GM21423 (cell line): Measurements from ENCODE around the gene BHLHE23.

Experiments used
- ATAC-seq: cut with Tn5 transposase; IDR thresholded peaks from one replicate; pipeline ENCODE4 v1.9.1; 2021; ENCODE audit warnings: mild to moderate bottlenecking, moderate library complexity; ENCODE audit not compliant: unreplicated experiment

Gene BHLHE23

GRCh38 chr20:62993856-62994494, 12.8 kb downstream of the BHLHE23 start:
- no peak for ATAC-seq

GRCh38 chr20:62991863-62992262, 14.9 kb downstream of the BHLHE23 start:
- no peak for ATAC-seq

- ATAC-seq, result no peak
These were observed 15.5 kb downstream of the BHLHE23 start for GRCh38 chr20:62991196-62991807.

- ATAC-seq, result no peak
These were observed 16.4 kb downstream of the BHLHE23 start for GRCh38 chr20:62990306-62990825.

- no peak for ATAC-seq
These were observed 17.6 kb downstream of the BHLHE23 start for GRCh38 chr20:62989201-62989601.

- ATAC-seq, result no peak
These were observed 19.6 kb downstream of the BHLHE23 start for GRCh38 chr20:62987114-62987513.

- no peak for ATAC-seq
These were observed 20.4 kb downstream of the BHLHE23 start for GRCh38 chr20:62986257-62986800.

- no peak for ATAC-seq
These were observed 21.4 kb downstream of the BHLHE23 start for GRCh38 chr20:62985444-62985778.

GRCh38 chr20:62984666-62985443, 21.9 kb downstream of the BHLHE23 start:
- no peak for ATAC-seq

- no peak for ATAC-seq
These were observed 23.6 kb downstream of the BHLHE23 start for GRCh38 chr20:62983210-62983609.

- no peak for ATAC-seq
These were observed 24.4 kb downstream of the BHLHE23 start for GRCh38 chr20:62982124-62983075.

GRCh38 chr20:62980970-62981369, 25.8 kb downstream of the BHLHE23 start:
- ATAC-seq, result no peak

- ATAC-seq, result no peak
These were observed 26.3 kb downstream of the BHLHE23 start for GRCh38 chr20:62980380-62980960.

GRCh38 chr20:62979876-62980373, 26.8 kb downstream of the BHLHE23 start:
- ATAC-seq, result no peak

- no peak for ATAC-seq
These were observed 27.5 kb downstream of the BHLHE23 start for GRCh38 chr20:62979310-62979709.

GRCh38 chr20:62978561-62978943, 28.2 kb downstream of the BHLHE23 start:
- no peak for ATAC-seq

GRCh38 chr20:62977613-62978560, 28.9 kb downstream of the BHLHE23 start:
- ATAC-seq, result peak; percentile 67

GRCh38 chr20:62976886-62977285, 29.9 kb downstream of the BHLHE23 start:
- ATAC-seq, result no peak
